GM12892 (cell line): Measurements from ENCODE around the gene ASTE1.

ENCODE experiments used
- DNase-seq: peaks from one replicate; pipeline ENCODE4 v3.0.0; 2011; ENCODE audit not compliant: insufficient read length
- FAIRE-seq: peaks from 2 replicates; lab custom pipeline; 2011; peaks lifted over from hg19 to GRCh38; lab: Jason Lieb, UNC
- POLR2A ChIP-seq: IDR thresholded peaks from 2 replicates; pipeline ENCODE4 v1.6.1; 2011; ENCODE audit warnings: low read depth, low read length, control low read depth
- POLR2AphosphoS5 ChIP-seq: IDR thresholded peaks from 2 replicates; pipeline ENCODE4 v1.6.1; 2011; ENCODE audit warnings: low read depth, low read length, control low read depth
- TAF1 ChIP-seq: IDR thresholded peaks from 2 replicates; pipeline ENCODE4 v1.6.1; 2011; ENCODE audit warnings: low read depth, mild to moderate bottlenecking, control low read depth, low read length, borderline replicate concordance

ASTE1 gene

DNA sequence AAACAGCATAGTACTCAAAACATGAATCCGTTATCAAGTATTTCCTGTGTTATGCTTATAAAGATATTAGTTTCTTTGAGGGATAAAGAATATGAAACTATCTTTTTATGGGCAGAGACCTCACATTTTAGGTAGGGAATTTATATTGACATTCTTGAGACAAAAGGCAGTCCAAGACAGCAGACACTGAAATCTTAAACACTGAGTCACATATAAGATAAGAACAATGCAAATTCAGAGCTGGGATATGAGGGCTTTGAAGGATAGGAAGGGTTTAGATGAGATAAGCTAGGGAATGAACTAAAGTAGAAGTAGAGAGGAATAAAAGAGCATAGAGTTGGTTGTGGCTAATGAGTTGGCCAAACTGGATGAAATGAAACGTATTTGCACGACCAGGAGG is 58.4 kb downstream of the ASTE1 start:
- no peak for DNase-seq
- no peak for TF ChIP-seq TAF1
- FAIRE-seq, result no peak

DNA sequence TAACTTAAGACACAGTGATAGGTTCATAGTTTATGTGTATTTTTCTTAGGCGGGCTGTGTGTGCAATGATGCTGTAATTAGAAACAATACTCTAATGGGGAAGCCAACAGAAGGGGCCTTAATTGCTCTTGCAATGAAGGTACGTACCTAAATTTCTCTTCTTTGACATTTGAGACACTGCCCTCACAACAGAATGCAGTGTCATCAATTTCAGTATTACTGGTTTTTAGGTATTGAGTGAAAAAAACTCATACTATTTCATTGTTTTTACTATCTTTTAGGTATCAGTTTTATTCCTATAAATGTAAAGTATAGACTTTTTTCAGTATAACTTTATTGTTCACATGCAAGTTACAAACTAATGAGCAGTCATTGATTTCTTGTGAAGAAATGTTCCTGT is 59.3 kb downstream of the ASTE1 start:
- TF ChIP-seq TAF1, result no peak
- no peak for TF ChIP-seq POLR2AphosphoS5
- TF ChIP-seq POLR2A, result no peak
- no peak for FAIRE-seq
- no peak for DNase-seq

- FAIRE-seq, result no peak
- no peak for TF ChIP-seq POLR2AphosphoS5
- TF ChIP-seq TAF1, result no peak
- TF ChIP-seq POLR2A, result no peak
- no peak for DNase-seq
Observed at GRCh38 chr3:130963878-130964277, 62.7 kb downstream of the ASTE1 start.
